A204.1 (cell line): ENCODE data around the gene BLM.

Experiments used
- FAIRE-seq: peaks from 2 replicates; lab custom pipeline; 2012; peaks lifted over from hg19 to GRCh38; lab: Jason Lieb, UNC

Gene BLM

DNA sequence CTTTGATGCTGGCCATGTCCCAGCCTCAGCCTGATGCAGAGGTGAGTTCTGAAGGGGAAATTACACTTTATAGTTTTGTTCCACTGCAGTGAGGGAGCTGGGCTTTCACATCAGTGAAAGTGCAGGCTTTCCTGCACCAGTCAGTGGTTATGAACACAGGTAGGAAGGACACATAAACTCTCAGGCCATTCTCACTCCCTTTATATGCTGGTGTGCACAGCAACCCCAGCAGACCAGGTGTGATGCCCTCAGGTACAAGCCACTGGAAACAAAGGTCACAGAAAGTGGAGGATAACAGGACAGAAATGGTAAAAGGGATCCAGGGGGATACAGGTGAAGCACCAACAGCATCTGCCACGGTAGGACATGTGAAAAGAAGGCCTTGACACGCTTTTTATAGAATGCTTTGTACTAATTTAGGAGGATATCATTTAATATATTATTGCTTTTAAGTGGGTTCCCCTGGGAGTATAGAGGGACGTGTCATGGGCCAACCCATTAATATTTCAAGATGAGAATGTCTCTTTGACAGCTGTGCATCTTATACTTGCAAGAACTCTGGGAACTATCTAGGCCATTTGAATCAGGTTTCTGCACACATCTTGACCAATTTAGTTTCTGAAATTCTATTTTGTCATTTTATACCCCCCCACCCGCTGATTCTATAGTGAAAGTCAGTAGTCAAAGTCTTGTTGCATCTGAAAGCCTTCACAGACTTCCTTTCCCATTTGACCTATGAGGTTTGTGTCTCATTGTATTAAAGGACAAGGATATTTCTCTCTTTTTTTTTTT lies 25.0 kb upstream of the BLM start:
- FAIRE-seq, result no peak

GRCh38 chr15:90694987-90695386 lies 22.2 kb upstream of the BLM start:
- FAIRE-seq, result no peak

- no peak for FAIRE-seq
These were observed 20.0 kb upstream of the BLM start for GRCh38 chr15:90697175-90697574.

DNA sequence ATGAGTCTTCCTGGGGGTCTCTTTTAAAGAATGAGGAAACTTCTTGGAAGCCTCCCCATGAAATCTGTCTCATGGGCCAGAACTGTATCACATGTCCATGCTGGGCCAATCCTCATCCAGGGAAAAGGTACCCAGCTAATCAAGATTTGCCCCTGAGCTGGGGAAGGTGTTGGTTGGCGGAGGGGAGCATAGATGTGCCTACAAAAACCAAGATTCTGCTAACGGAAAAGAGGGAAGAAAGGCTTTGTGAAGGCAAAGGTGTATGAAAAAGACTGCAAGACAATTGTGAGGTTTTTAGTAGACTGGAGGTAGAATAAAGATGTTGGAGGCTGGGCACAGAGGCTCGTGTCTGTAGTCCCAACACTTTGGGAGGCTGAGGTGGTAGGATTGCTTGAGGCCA lies 18.5 kb upstream of the BLM start:
- no peak for FAIRE-seq

- no peak for FAIRE-seq
These were observed 16.1 kb upstream of the BLM start for GRCh38 chr15:90701048-90701447.

- no peak for FAIRE-seq
These were observed 15.1 kb upstream of the BLM start for GRCh38 chr15:90701880-90702630.

DNA sequence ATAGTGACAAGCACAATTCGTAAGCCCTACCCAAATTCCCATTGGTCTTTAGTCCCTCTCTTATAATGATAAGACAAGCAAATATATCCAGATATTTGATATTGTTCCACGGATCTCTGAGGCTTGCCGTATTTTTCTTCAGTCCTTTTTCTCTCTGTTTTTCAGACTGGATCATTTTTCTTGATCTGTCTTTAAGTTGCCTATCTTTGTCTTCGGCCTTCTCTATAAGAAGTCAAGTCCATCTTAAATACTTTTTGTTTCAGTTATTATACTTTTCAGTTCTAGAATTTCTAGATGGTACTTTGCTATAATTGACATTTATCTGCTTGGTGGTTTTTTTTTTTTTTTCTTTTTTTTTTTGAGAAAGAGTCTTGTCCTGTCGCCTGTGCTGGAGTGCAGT lies 13.7 kb upstream of the BLM start:
- no peak for FAIRE-seq

DNA sequence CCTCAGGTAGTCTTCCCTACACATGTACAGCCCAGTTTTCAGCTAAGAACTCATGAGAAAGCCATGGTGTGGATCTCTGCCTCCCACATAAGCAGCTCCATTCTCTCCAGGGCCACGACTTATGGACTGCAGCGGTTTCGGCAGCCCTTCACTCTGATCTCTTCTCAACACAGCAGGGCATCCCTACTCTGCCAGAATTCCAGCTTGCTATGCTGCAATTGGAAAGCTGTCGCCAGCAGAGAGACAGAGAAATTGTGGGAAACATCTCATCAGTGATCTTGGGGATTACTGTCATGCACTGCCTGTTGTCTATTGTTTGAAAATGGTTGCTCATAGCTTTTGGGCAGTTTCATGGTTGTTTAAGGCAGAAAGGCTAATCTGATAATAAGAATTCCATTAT lies 11.9 kb upstream of the BLM start:
- no peak for FAIRE-seq

- no peak for FAIRE-seq
These were observed 10.5 kb upstream of the BLM start for GRCh38 chr15:90706394-90707327.

DNA sequence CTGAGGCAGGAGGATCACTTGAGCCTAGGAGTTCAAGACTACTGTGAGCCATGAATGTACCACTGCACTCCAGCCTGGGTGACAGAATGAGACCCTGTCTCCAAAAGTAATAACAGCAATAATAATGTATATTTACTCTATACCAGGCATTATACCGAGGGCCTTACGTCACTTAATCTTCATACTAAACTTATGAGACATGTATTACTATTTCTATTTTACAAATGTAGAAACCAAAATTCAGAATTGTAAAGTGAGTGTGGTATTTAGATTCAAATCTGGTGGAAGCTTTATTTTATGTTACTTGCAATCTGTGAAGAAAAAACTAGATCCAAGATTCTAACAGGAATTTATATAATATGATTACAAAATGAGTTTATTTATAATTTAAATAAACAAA lies 9.7 kb upstream of the BLM start:
- FAIRE-seq, result no peak

- FAIRE-seq, result no peak
These were observed 8.6 kb upstream of the BLM start for GRCh38 chr15:90708516-90708915.

DNA sequence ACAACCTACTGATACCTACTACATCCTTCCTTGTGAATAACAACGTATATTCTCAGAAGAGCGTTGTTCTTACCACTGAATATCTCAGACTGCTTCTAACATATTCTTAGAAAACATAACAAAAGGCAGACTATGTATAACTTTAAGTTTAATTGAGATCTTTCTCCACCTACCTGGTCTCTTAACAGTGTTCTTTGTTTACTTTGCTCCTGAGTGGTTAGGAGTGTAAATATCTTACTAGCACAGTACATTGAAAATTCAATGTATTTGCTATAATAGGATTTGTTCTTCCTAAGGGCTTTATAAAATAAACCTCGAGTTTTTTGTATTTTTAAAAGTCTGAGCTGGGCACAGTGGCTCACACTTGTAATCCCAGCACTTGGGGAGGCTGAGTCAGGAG lies 7.9 kb upstream of the BLM start:
- no peak for FAIRE-seq

DNA sequence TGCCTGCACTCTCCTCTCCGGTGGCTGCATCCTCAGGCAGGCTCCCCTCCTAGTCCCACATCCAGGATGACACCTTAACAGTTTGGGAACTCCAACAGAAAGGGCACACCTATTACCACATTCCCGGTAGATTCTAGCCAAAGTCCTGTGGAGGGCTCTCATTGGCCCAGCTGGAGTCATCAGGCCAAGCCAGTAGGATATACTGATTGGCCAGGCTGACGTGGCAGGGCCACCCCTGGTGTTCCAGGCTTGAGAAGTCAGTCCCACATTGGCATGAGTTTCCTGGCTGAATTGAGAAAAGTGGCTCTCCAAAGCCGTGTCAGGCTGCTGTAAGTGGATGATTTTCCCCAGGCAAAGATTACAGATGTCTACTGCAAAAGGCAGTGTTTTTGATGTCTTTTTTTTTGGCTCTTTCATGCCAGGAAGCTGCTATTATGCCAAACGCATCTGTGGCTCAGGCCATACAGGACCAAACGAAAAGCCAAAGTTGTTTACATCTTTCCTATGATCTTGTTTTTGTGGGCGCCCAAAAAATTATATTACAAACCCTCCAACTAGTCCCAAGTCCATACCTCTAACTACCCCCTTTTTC lies 6.6 kb upstream of the BLM start:
- no peak for FAIRE-seq

- FAIRE-seq, result no peak
These were observed 5.7 kb upstream of the BLM start for GRCh38 chr15:90711418-90711824.

DNA sequence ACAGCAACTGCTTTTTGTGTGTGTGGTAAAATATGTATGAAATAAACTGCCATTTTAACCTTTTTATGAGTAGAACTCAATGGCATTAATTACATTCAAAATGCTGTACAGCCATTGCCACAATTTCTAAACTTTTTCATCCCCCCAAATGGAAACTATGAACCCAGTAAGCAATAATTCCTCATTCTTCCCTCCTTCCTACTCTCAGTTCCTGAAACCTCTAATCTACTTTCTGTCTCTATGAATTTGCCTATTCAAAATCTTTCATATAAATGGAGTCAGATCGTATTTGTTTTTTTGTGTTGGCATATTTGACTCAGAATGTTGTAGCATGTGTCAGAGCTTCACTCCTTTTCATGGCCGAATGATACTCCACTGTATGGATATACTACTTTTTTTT lies 5.3 kb upstream of the BLM start:
- no peak for FAIRE-seq

DNA sequence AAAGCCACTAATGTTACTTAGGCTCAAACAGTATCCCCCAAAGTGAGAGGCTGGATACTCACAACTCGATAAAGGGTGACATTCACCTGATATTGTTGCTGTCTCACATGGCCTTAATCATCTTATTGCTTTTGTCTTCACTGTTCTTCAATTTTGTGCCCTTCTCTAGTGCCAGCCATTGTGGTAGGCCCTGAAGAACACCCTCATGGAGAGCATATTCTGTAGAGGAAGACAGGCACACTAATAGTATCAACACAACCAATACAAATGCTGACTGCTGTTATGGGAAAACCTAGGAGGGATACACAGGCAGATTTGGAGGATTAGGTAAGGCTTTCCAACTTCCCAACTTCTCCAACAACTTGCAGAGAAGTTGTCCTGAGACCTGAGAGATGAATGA lies 4.1 kb upstream of the BLM start:
- no peak for FAIRE-seq

DNA sequence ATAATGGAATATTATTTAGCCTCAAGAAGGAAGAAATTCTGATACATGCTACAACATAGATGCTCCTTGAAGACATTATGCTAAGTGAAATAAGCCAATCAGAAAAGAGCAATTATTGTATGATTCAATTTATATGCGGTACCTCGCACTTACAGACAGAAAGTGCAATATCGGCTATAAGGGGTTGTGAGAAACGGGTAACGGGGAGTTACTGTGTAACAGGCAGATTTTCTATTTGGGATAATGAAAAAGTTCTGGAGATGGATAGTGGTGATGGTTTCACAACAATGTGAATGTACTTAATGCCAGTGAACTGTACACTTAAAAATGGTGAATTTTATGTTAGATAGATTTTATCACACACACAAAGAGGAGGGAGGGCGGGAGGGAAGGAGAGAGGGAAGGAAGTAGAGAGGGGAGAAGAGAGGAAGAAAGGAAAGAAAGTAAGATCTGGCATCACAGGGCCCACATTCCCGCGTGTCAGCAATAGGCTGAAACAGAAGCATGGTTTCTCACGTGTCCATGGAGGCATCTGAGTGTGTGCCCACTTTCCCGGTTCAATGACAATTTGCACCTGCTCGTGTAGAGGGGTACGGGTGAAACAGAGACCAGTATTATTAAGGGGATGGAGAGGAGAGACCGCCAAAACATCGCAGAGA lies 700 bp upstream of the BLM start:
- no peak for FAIRE-seq

DNA sequence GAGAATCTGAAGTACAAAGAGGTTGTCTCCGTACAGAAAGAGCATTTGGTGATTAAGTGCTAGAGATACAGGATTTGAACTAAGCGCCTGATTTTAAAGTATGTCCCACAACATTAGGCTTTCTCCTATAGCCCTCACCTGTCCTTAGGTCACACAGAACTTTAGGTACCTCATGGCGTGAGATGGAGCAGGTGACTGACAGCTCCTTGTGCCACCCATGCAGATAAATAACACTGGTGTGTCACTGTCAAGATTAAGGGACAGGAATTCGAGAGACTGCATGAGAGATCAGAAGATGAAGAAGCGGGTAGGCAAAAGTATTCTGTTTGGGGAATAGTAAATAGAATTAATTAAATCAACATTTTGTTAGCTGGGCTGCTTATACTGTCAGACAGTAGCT lies 1.1 kb downstream of the BLM start:
- FAIRE-seq, result no peak

- no peak for FAIRE-seq
These were observed 3.0 kb downstream of the BLM start for GRCh38 chr15:90720131-90720530.

- no peak for FAIRE-seq
These were observed 12.1 kb downstream of the BLM start for GRCh38 chr15:90729261-90729660.

DNA sequence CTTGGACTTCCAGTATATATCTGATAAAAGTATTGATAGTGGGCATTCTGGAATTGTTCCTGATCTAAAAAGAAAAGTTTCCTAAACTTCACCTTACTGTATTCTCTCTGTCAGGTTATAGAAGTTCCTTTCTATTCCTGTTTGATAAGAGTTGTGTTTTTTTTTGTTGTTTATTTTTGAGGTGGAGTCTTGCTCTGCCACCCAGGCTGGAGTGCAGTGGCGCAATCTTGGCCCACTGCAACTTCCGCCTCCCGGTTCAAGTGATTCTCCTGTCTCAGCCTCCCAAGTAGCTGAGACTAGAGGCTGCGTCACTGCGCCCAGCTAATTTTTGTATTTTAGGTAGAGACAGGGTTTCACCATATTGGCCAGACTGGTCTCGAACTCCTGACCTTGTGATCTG lies 13.1 kb downstream of the BLM start:
- FAIRE-seq, result no peak

GRCh38 chr15:90735923-90736322 lies 18.8 kb downstream of the BLM start:
- no peak for FAIRE-seq
